Endothelial cell of umbilical vein (primary cell): ENCODE results near the gene CENPP. TPM values are rescaled to one million over a fixed set of nuclear protein-coding genes. Genes with fewer than 3 reads are reported as not detected.

Experiments used
- BruUV-seq: library from RNA; stranded (reverse); fragments of 400-500 nt; replicated peaks from 2 replicates; lab custom pipeline; 2021; lab: Mats Ljungman, UMichigan
- CTCF ChIA-PET: fragments of 300-600, 350-600 bp; sonication (Branson Sonifier 250); formaldehyde crosslinking; loops from one replicate; lab custom pipeline; 2021; ENCODE audit warnings: antibody characterized with exemption, inconsistent platforms; lab: Charles Lee
- POLR2A ChIA-PET: fragments of 300-600, 350-600 bp; sonication (Branson Sonifier 250); formaldehyde crosslinking; loops from one replicate; lab custom pipeline; 2021; ENCODE audit warnings: antibody characterized with exemption, inconsistent platforms; lab: Charles Lee
- DNase-seq: peaks from one replicate; pipeline ENCODE4 v3.0.0-alpha.2; 2011; ENCODE audit warnings: low read depth, low spot score
- FAIRE-seq: peaks from 2 replicates; lab custom pipeline; 2011; peaks lifted over from hg19 to GRCh38; lab: Jason Lieb, UNC
- H2AFZ ChIP-seq: 2 replicates; pipeline ENCODE4 v1.6.0; 2012; ENCODE audit warnings: low read depth, low read length, control low read depth, inconsistent platforms
- H3K27ac ChIP-seq: 2 replicates; pipeline ENCODE4 v1.5.1; 2011; ENCODE audit warnings: low read depth, mild to moderate bottlenecking, control low read depth, low read length, moderate library complexity; ENCODE audit not compliant: insufficient read depth
- H3K27me3 ChIP-seq, 2 experiments: 2 replicates each; pipeline versions ENCODE4 v1.6.0 to v1.6.1; 2011; ENCODE audit warnings: low read length in 2 of 2, mixed read lengths in 1 of 2; ENCODE audit not compliant: control insufficient read depth in 2 of 2, insufficient read depth in 2 of 2
- H3K36me3 ChIP-seq, 2 experiments: 2 replicates in 1 of 2; 3 replicates in 1 of 2; pipeline ENCODE4 v1.5.1; 2011; ENCODE audit warnings: low read length in 2 of 2, mild to moderate bottlenecking in 1 of 2, moderate library complexity in 1 of 2; ENCODE audit not compliant: control insufficient read depth in 2 of 2, insufficient read depth in 2 of 2; ENCODE audit errors: extremely low read depth in 1 of 2
- H3K4me1 ChIP-seq: 3 replicates; pipeline ENCODE4 v1.5.1; 2011; ENCODE audit warnings: mild to moderate bottlenecking, low read length; ENCODE audit not compliant: control insufficient read depth, insufficient read depth; ENCODE audit errors: extremely low read depth
- H3K4me2 ChIP-seq: 2 replicates; pipeline ENCODE4 v1.6.1; 2011; ENCODE audit warnings: low read length, control low read depth, mixed read lengths; ENCODE audit not compliant: insufficient read depth
- H3K4me3 ChIP-seq, 3 experiments: fragments of 200-600 bp in 1 of 3; sonication (generic), shearing (Covaris generic) in 1 of 3; replicated peaks in 1 of 3; 2 replicates each; pipeline ENCODE4 v1.5.1; 2011 to 2016; ENCODE audit warnings: control low read depth in 3 of 3, low read length in 3 of 3, mild to moderate bottlenecking in 2 of 3, inconsistent platforms in 1 of 3, low read depth in 1 of 3, moderate library complexity in 1 of 3; ENCODE audit not compliant: insufficient read depth in 1 of 3
- H3K79me2 ChIP-seq: 2 replicates; pipeline ENCODE4 v1.6.0; 2012; ENCODE audit warnings: low read length, inconsistent platforms; ENCODE audit not compliant: control insufficient read depth, insufficient read depth
- H3K9ac ChIP-seq: replicated peaks from 2 replicates; pipeline ENCODE3; 2011; ENCODE audit warnings: low read length, control low read depth; ENCODE audit not compliant: insufficient read depth; ENCODE audit errors: extremely low read depth
- H3K9me1 ChIP-seq: replicated peaks from 3 replicates; pipeline ENCODE4 v1.6.0; 2011; ENCODE audit warnings: mild to moderate bottlenecking, low read length; ENCODE audit not compliant: control insufficient read depth, insufficient read depth; ENCODE audit errors: extremely low read depth
- H3K9me3 ChIP-seq: replicated peaks from 2 replicates; pipeline ENCODE4 v1.5.1; 2012; ENCODE audit warnings: low read length, inconsistent platforms; ENCODE audit not compliant: control insufficient read depth, insufficient read depth
- H4K20me1 ChIP-seq: replicated peaks from 2 replicates; pipeline ENCODE3; 2011; ENCODE audit warnings: mild to moderate bottlenecking, low read length; ENCODE audit not compliant: control insufficient read depth, insufficient read depth; ENCODE audit errors: extremely low read depth
- EZH2 ChIP-seq: IDR thresholded peaks from 2 replicates; pipeline ENCODE4 v1.6.1; 2012; ENCODE audit warnings: borderline replicate concordance, low read depth, mild to moderate bottlenecking, moderate library complexity, low read length, inconsistent platforms; ENCODE audit not compliant: severe bottlenecking
- FOS ChIP-seq: IDR thresholded peaks from 2 replicates; pipeline ENCODE4 v1.6.1; 2011; ENCODE audit warnings: mild to moderate bottlenecking, low read length, moderate library complexity, borderline replicate concordance; ENCODE audit not compliant: insufficient read depth
- GATA2 ChIP-seq: IDR thresholded peaks from 2 replicates; pipeline ENCODE4 v1.7.0; 2011; ENCODE audit warnings: low read depth, mild to moderate bottlenecking, moderate library complexity, mixed read lengths, low read length; ENCODE audit not compliant: insufficient read length, insufficient read depth
- JUN ChIP-seq: IDR thresholded peaks from 2 replicates; pipeline ENCODE4 v1.6.1; 2011; ENCODE audit warnings: borderline replicate concordance, low read depth; ENCODE audit not compliant: insufficient read length, insufficient read depth
- MYC ChIP-seq: IDR thresholded peaks from one replicate; pipeline ENCODE4 v1.6.1; 2011; ENCODE audit warnings: mild to moderate bottlenecking, low read depth, low read length
- POLR2A ChIP-seq: IDR thresholded peaks from 2 replicates; pipeline ENCODE4 v1.6.1; 2012; ENCODE audit warnings: low read depth, mild to moderate bottlenecking, control low read depth, low read length
- POLR2AphosphoS5 ChIP-seq: IDR thresholded peaks from 2 replicates; pipeline ENCODE4 v1.6.1; 2012; ENCODE audit warnings: low read depth, mild to moderate bottlenecking, control low read depth, low read length, moderate library complexity; ENCODE audit not compliant: insufficient read depth
- dilution Hi-C: fragments of 300-500 bp; cut with MboI; formaldehyde crosslinking; loops from one replicate; pipeline ENCODE4 v1.15.0; 2019; ENCODE audit warnings: low sequenced_read_pairs; ENCODE audit not compliant: extremely low pct_ligation_motif_present
- intact Hi-C: fragments of 100-400 bp; cut with micrococcal nuclease; formaldehyde crosslinking; loops from one replicate; pipeline ENCODE4 v1.10.0; 2022
- polyA plus RNA-seq, 4 experiments: library from polyadenylated mRNA; depleted of rRNA in 3 of 4; stranded (reverse) in 3 of 4; unstranded in 1 of 4; fragments of >200 nt; gene quantifications; 2 replicates each; pipeline versions ENCODE4 v1.2.1 to v1.2.3, GENCODE V29; 2011 to 2012; ENCODE audit warnings: missing spikeins in 1 of 4
- total RNA-seq: library from RNA; stranded (reverse); gene quantifications from 2 replicates; pipeline ENCODE4 v1.2.3, GENCODE V29; 2021
- TF ChIP-seq, protein P1 (sequence below), 2 donors: IDR thresholded peaks; 1 replicate in 1 of 2; 2 replicates in 1 of 2; pipeline ENCODE4 v1.5.1; 2011; ENCODE audit warnings: low read length in 2 of 2, mild to moderate bottlenecking in 2 of 2, moderate library complexity in 2 of 2, control low read depth in 1 of 2, inconsistent platforms in 1 of 2, low read depth in 1 of 2; ENCODE audit not compliant: insufficient read depth in 1 of 2; ENCODE audit errors: extremely low read depth in 1 of 2
- TF ChIP-seq, protein P2 (sequence below): IDR thresholded peaks from 2 replicates; pipeline ENCODE4 v1.6.1; 2011; ENCODE audit not compliant: insufficient read depth, insufficient read length

The CENPP gene
- total and polyA plus RNA-seq, 2 donors (not counting 3 experiments of a cell fraction or from before 2014, with no cell fraction given), result 1.2 to 12.0 TPM

DNA sequence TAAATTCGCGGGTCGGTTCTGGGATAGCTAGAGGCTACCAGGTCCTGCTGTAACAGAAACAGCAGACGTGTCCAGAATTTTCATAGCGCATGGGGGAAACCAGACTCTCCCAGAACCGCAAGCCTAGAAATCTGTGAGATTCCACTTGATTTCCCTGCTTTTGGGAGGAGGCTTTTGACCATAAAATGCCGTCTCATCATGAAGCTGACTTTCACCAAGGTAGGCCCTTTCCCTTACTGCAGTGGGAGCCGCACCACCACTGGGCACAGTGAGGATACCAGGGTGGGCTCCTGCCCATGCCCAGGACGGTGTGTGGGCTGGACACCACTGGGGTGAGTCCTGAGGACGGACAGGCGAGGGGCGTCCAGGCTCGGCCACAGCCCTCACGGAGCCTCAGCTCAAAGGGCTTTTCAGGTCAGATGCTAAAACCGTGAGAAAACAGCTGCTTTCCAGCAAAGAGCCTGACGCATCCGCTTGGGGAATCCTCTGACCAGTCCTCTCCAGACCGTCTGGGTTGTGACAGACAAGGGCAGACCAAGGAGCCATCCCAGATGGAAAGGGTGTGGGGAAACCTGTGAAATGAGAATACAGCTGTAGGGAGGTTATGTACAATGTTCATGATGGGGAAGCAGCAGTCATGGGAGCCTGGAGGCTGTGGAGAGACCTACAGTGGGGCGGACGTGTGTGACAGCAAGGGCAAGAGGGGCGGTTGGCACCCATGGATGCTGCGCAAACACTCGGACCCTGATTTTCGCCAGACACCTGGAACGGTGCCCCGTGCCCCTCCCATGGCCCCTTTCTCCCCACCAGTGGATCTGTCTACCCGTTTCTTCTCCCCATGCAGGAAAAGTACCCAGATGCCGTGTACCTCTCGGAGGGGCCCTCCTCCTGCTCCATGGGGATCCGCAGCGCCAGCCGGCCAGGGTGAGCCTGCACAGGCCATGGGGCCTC lies 285.0 kb downstream of the CENPP start:
- Histone ChIP-seq H3K27ac (no peak overlapping the region), H3K9me1 (no peaks in the 10 kb centered on the region), H3K79me2 (no peaks in the 10 kb centered on the region), H3K36me3 (peaks cover 6 to 19% of the 10 kb centered on the region in 2 experiments), H3K4me1 (no peaks in the 10 kb centered on the region), H3K9me3 (no peaks in the 10 kb centered on the region), H3K9ac (no peak overlapping the region), H3K4me3 (no peak overlapping the region), H4K20me1 (no peaks in the 10 kb centered on the region), H3K4me2 (no peak overlapping the region), H3K27me3 (no peaks in the 10 kb centered on the region), H2AFZ (no peak overlapping the region)
- dilution Hi-C loops (no loop called here), intact Hi-C loops (no loop called here)
- TF ChIP-seq, protein P1, sequence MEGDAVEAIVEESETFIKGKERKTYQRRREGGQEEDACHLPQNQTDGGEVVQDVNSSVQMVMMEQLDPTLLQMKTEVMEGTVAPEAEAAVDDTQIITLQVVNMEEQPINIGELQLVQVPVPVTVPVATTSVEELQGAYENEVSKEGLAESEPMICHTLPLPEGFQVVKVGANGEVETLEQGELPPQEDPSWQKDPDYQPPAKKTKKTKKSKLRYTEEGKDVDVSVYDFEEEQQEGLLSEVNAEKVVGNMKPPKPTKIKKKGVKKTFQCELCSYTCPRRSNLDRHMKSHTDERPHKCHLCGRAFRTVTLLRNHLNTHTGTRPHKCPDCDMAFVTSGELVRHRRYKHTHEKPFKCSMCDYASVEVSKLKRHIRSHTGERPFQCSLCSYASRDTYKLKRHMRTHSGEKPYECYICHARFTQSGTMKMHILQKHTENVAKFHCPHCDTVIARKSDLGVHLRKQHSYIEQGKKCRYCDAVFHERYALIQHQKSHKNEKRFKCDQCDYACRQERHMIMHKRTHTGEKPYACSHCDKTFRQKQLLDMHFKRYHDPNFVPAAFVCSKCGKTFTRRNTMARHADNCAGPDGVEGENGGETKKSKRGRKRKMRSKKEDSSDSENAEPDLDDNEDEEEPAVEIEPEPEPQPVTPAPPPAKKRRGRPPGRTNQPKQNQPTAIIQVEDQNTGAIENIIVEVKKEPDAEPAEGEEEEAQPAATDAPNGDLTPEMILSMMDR (IDR thresholded peaks at IDR 0.05; ENCODE audit: extremely low read depth in 1 of 2, insufficient read depth in 1 of 2, low read depth in 1 of 2, low read length in 2 of 2), result no peak
- TF ChIP-seq JUN (no peak), EZH2 (no peak), MYC (no peak), FOS (no peak), POLR2A (no peak), POLR2AphosphoS5 (no peak), GATA2 (no peak)
- TF ChIP-seq, protein P2, sequence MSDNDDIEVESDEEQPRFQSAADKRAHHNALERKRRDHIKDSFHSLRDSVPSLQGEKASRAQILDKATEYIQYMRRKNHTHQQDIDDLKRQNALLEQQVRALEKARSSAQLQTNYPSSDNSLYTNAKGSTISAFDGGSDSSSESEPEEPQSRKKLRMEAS, result no peak
- no TSS peak for BruUV-seq
- POLR2A ChIA-PET, result no interaction called here
- FAIRE-seq (no peak), DNase-seq (no peak)
- CTCF ChIA-PET, result interaction anchor here (1.1 to 1.4 kb wide), 2 partner anchors 11 to 282 kb away, joined by 3 to 4 read pairs; no protein-coding TSS in a partner anchor
